Measurements from ENCODE around the gene BAAT. TPM values are rescaled to one million over a fixed set of nuclear protein-coding genes. Genes with fewer than 3 reads are reported as not detected.

BAAT gene
- total RNA-seq, 1 experiment from 2014 or later: not detected

- Histone ChIP-seq H3K4me1 (replicated peaks; ENCODE audit: insufficient read depth) (no peaks in the 10 kb centered on the region), H3K4me2 (no peak overlapping the region)
- POLR2A ChIA-PET (ENCODE audit: unreplicated experiment): no interaction called here
Measured at GRCh38 chr9:101326035-101326434, 58.8 kb downstream of the BAAT start.

GRCh38 chr9:101325053-101325452 is 59.8 kb downstream of the BAAT start:
- no peaks in the 10 kb centered on the region for H3K4me1 ChIP-seq (replicated peaks; ENCODE audit: insufficient read depth)
- no peaks in the 10 kb centered on the region for H3K9me2 ChIP-seq (ENCODE audit: insufficient read depth)
- no TSS peak for BruUV-seq (replicated peaks)
- H3F3A ChIP-seq (ENCODE audit: insufficient read depth, low read depth): no peaks in the 10 kb centered on the region
- H3K27me3 ChIP-seq (ENCODE audit: insufficient read depth, low read depth): no peaks in the 10 kb centered on the region
- no peak overlapping the region for H3K4me2 ChIP-seq
- H3K36me3 ChIP-seq (ENCODE audit: low read depth): no peaks in the 10 kb centered on the region
- no peaks in the 10 kb centered on the region for H3K79me2 ChIP-seq (ENCODE audit: low read depth)
- no peaks in the 10 kb centered on the region for H3K9me3 ChIP-seq (ENCODE audit: insufficient read depth, low read depth)
- H4K20me1 ChIP-seq (ENCODE audit: insufficient read depth): no peaks in the 10 kb centered on the region
- ChIA-PET POLR2A (ENCODE audit: unreplicated experiment) (no interaction called here), CTCF (no interaction called here)
- H2AFZ ChIP-seq: no peak overlapping the region
- H3K27ac ChIP-seq: no peak overlapping the region
- TF ChIP-seq CTCF (conservative IDR thresholded peaks at IDR 0.05) (no peak), EZH2 (IDR thresholded peaks at IDR 0.05; ENCODE audit: low read depth) (no peak)
- no peak for DNase-seq
- H3K4me3 ChIP-seq: no peak overlapping the region
- intact Hi-C loops (cut with micrococcal nuclease; ENCODE audit: unreplicated experiment): no loop called here

More at GRCh38 chr9:101326035-101326434, 58.8 kb downstream of the BAAT start:
- TF ChIP-seq CTCF (conservative IDR thresholded peaks at IDR 0.05) (no peak), EZH2 (IDR thresholded peaks at IDR 0.05; ENCODE audit: low read depth) (no peak)
- no peaks in the 10 kb centered on the region for H3K79me2 ChIP-seq (ENCODE audit: low read depth)
- BruUV-seq (replicated peaks): no TSS peak
- no peaks in the 10 kb centered on the region for H3K36me3 ChIP-seq (ENCODE audit: low read depth)
- no peak overlapping the region for H2AFZ ChIP-seq
- H3K9me3 ChIP-seq (ENCODE audit: insufficient read depth, low read depth): no peaks in the 10 kb centered on the region
- no peak for DNase-seq
- no peaks in the 10 kb centered on the region for H4K20me1 ChIP-seq (ENCODE audit: insufficient read depth)
- intact Hi-C loops (cut with micrococcal nuclease; ENCODE audit: unreplicated experiment): no loop called here
- no peak overlapping the region for H3K4me3 ChIP-seq
- H3F3A ChIP-seq (ENCODE audit: insufficient read depth, low read depth): no peaks in the 10 kb centered on the region
- H3K27ac ChIP-seq: no peak overlapping the region
- no peaks in the 10 kb centered on the region for H3K9me2 ChIP-seq (ENCODE audit: insufficient read depth)
- CTCF ChIA-PET: no interaction called here
- H3K27me3 ChIP-seq (ENCODE audit: insufficient read depth, low read depth): no peaks in the 10 kb centered on the region

GRCh38 chr9:101324245-101324804 is 60.5 kb downstream of the BAAT start:
- Histone ChIP-seq H3F3A (ENCODE audit: insufficient read depth, low read depth) (no peaks in the 10 kb centered on the region), H3K27ac (no peak overlapping the region), H3K4me3 (no peak overlapping the region), H3K4me2 (no peak overlapping the region), H4K20me1 (ENCODE audit: insufficient read depth) (no peaks in the 10 kb centered on the region), H3K27me3 (ENCODE audit: insufficient read depth, low read depth) (no peaks in the 10 kb centered on the region), H3K79me2 (ENCODE audit: low read depth) (no peaks in the 10 kb centered on the region), H3K36me3 (ENCODE audit: low read depth) (no peaks in the 10 kb centered on the region), H3K4me1 (replicated peaks; ENCODE audit: insufficient read depth) (no peaks in the 10 kb centered on the region), H2AFZ (no peak overlapping the region), H3K9me3 (ENCODE audit: insufficient read depth, low read depth) (no peaks in the 10 kb centered on the region), H3K9me2 (ENCODE audit: insufficient read depth) (no peaks in the 10 kb centered on the region)
- TF ChIP-seq CTCF (conservative IDR thresholded peaks at IDR 0.05) (no peak), EZH2 (IDR thresholded peaks at IDR 0.05; ENCODE audit: low read depth) (no peak)
- no peak for DNase-seq
- BruUV-seq (replicated peaks): no TSS peak
- intact Hi-C loops (cut with micrococcal nuclease; ENCODE audit: unreplicated experiment): no loop called here
- CTCF ChIA-PET: no interaction called here
- POLR2A ChIA-PET (ENCODE audit: unreplicated experiment): no interaction called here
